NB4 (cell line): Measurements from ENCODE around the gene ARHGAP19.

ENCODE experiments used
- DNase-seq: peaks from one replicate; pipeline ENCODE4 v3.0.0; 2010; ENCODE audit warnings: low read depth
- H3K4me3 ChIP-seq: one replicate; pipeline ENCODE4 v1.5.1; 2011; ENCODE audit warnings: mild to moderate bottlenecking, low read depth, low read length, moderate library complexity
- MYC ChIP-seq: IDR thresholded peaks from 2 replicates; pipeline ENCODE4 v1.6.1; 2011; ENCODE audit warnings: low read depth, low read length
- POLR2A ChIP-seq: IDR thresholded peaks from 2 replicates; pipeline ENCODE4 v1.6.1; 2011; ENCODE audit warnings: mild to moderate bottlenecking; ENCODE audit not compliant: insufficient read length; ENCODE audit errors: extremely low read depth
- TF ChIP-seq, protein P1 (sequence below): IDR thresholded peaks from 2 replicates; pipeline ENCODE4 v1.6.1; 2011; ENCODE audit warnings: low read depth, low read length
- TF ChIP-seq, protein P2 (sequence below): IDR thresholded peaks from one replicate; pipeline ENCODE4 v1.5.1; 2012; ENCODE audit warnings: low read depth, low read length

The ARHGAP19 gene

DNA sequence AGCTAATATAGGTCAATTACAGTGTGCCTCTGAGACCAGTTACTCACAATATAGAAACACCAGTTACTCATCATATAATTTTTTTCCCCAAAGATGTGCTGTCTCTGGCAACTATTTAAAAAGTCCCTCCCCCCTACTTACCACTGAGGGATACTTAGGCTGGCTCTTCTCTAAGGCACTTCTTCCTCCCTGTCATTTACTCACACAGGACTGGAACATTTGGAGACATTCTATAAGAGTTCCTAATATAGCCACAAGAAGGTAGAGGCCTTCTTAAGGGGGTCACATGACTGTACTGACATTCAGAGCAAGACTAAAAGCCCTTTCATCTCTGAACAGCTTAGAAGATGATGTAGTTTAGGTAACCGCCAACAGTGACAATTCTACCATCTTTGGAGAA, 62.3 kb downstream of the ARHGAP19 start:
- H3K4me3 ChIP-seq: no peak overlapping the region
- no peak for DNase-seq
- TF ChIP-seq, protein P1, sequence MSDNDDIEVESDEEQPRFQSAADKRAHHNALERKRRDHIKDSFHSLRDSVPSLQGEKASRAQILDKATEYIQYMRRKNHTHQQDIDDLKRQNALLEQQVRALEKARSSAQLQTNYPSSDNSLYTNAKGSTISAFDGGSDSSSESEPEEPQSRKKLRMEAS: no peak
- TF ChIP-seq, protein P2, sequence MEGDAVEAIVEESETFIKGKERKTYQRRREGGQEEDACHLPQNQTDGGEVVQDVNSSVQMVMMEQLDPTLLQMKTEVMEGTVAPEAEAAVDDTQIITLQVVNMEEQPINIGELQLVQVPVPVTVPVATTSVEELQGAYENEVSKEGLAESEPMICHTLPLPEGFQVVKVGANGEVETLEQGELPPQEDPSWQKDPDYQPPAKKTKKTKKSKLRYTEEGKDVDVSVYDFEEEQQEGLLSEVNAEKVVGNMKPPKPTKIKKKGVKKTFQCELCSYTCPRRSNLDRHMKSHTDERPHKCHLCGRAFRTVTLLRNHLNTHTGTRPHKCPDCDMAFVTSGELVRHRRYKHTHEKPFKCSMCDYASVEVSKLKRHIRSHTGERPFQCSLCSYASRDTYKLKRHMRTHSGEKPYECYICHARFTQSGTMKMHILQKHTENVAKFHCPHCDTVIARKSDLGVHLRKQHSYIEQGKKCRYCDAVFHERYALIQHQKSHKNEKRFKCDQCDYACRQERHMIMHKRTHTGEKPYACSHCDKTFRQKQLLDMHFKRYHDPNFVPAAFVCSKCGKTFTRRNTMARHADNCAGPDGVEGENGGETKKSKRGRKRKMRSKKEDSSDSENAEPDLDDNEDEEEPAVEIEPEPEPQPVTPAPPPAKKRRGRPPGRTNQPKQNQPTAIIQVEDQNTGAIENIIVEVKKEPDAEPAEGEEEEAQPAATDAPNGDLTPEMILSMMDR: no peak
- TF ChIP-seq MYC (no peak), POLR2A (no peak)

DNA sequence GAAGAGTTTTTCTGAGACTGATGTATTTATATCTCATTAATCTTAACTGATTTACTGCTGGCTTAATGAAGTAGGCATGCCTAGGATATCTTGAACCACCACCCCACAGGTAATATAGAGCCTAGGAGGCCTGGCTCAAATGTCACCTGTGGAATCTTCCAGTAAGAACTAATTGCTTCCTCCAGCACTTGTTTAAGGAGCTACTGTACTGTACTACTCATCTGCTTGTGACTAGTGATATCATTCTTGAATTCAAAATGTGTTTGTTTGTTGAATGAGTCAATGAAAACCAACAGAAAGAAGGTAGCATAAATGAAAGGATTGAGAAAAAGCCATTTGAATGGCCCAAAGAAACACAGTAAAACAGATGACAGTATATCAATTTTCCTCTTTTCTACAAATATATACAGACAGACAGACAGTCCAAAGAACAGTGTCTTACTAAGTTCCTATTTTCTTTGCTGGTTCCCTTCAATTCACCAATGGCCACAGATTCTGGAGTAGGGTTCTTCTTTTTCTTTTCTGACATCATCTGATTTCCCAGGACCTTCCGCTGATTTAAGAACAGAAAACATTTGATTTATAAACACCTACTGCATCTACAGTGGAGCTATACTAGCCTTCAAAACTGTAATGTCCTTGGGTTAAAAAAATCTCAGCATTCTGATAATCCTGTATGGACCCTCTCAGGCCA, 63.0 kb downstream of the ARHGAP19 start:
- H3K4me3 ChIP-seq: no peak overlapping the region
- TF ChIP-seq, protein P2: no peak
- TF ChIP-seq POLR2A (no peak), MYC (no peak)
- TF ChIP-seq, protein P1: no peak
- no peak for DNase-seq

DNA sequence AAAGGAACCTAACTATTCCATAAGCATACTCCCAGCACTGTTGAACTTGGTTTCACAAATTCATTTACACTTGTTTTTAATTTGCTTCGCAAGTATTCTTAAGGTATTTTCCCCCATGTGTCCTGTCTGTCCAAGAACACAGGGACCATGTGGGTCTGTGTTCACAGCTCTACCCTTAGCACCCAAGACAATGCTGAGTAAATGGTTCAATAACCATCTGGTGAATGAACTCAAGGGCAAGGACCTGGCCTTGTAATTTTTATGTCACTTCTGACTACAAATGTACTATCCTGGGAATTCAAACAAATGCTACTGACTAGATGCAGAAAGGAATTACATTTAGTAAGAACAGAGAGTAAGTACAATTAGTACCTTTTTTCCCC, 63.7 kb downstream of the ARHGAP19 start:
- no peak for DNase-seq
- no peak overlapping the region for H3K4me3 ChIP-seq
- TF ChIP-seq, protein P2: no peak
- TF ChIP-seq, protein P1: no peak
- TF ChIP-seq POLR2A (no peak), MYC (no peak)

DNA sequence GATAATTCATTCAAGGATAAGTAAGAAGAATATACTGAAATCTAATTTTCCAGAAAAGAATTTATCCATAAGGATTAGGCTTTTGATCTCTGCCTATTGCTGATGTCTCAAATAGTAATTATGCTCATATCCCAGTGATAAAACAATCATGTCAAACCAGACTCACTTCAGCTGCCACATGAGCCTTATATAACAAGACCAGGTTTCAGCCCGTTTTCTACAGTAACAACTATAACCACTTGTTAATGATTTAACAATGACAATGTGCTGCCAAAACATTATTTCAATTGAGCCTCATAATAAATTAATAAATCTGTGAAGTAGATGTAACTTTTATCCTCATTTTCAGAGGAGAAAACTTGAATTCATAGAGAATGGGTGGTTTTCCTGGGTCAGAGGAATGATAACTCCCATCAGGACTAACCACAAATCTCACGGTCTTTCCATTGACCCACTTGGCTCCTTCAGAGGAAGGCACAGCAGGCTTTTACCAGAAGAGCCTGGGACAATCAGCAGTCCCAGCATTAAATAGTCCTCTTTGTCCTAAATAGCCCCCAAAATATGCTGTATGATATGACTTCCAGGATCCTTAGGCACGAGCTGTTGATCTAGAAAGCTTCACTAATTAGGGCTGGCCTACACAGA, 64.2 kb downstream of the ARHGAP19 start:
- TF ChIP-seq, protein P1: no peak
- TF ChIP-seq, protein P2: no peak
- TF ChIP-seq POLR2A (no peak), MYC (no peak)
- no peak for DNase-seq

DNA sequence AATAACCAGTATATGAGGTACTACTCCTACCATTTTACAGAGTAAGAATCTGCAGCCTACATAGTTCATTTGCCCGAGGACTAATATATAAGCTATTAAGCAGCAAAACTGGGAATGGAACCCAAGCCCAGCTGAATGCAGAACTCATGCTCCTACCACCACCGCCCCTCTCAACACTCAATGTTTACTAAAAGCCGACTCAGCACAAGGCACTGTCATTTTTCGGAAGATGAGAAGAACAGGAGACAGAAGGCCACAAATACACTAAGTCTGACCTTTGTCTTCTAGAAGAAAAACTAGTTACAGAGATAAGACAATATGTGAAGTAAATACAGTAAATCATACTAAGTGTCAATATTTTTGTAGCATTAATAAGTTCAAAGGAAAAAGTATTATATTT, 66.0 kb downstream of the ARHGAP19 start:
- no peak overlapping the region for H3K4me3 ChIP-seq
- DNase-seq: no peak
- no peak for TF ChIP-seq POLR2A
- TF ChIP-seq MYC: no peak
- TF ChIP-seq, protein P1: no peak
- TF ChIP-seq, protein P2: no peak

More for the DNA sequence above, 64.2 kb downstream of the ARHGAP19 start:
- no peak overlapping the region for H3K4me3 ChIP-seq
